ENCODE results near the gene CDT1.

GRCh38 chr16:88848557-88848956, 45.0 kb downstream of the CDT1 start:
- TF ChIP-seq, protein P1, sequence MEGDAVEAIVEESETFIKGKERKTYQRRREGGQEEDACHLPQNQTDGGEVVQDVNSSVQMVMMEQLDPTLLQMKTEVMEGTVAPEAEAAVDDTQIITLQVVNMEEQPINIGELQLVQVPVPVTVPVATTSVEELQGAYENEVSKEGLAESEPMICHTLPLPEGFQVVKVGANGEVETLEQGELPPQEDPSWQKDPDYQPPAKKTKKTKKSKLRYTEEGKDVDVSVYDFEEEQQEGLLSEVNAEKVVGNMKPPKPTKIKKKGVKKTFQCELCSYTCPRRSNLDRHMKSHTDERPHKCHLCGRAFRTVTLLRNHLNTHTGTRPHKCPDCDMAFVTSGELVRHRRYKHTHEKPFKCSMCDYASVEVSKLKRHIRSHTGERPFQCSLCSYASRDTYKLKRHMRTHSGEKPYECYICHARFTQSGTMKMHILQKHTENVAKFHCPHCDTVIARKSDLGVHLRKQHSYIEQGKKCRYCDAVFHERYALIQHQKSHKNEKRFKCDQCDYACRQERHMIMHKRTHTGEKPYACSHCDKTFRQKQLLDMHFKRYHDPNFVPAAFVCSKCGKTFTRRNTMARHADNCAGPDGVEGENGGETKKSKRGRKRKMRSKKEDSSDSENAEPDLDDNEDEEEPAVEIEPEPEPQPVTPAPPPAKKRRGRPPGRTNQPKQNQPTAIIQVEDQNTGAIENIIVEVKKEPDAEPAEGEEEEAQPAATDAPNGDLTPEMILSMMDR (IDR thresholded peaks at IDR 0.05 in 2 of 3, conservative IDR thresholded peaks at IDR 0.05 in 1 of 3; ENCODE audit: borderline replicate concordance in 1 of 3, insufficient read depth in 1 of 3, low read depth in 2 of 3, low read length in 2 of 3) = no peak
- TF ChIP-seq SP1 (IDR thresholded peaks at IDR 0.05; ENCODE audit: low read depth) (no peak), EZH2phosphoT487 (IDR thresholded peaks at IDR 0.05; ENCODE audit: borderline replicate concordance) (no peak), CEBPB (IDR thresholded peaks at IDR 0.05; ENCODE audit: low read depth) (no peak), EZH2 (IDR thresholded peaks at IDR 0.05) (no peak), POLR2A (IDR thresholded peaks at IDR 0.05; ENCODE audit: borderline replicate concordance, extremely low read depth, insufficient read depth, insufficient read length) (no peak), MAX (IDR thresholded peaks at IDR 0.05) (no peak), SIN3A (IDR thresholded peaks at IDR 0.05; ENCODE audit: low read depth) (no peak), ZNF274 (IDR thresholded peaks at IDR 0.05; ENCODE audit: low read depth, low read length) (no peak), JUND (IDR thresholded peaks at IDR 0.05) (no peak), ZBTB33 (IDR thresholded peaks at IDR 0.05; ENCODE audit: extremely low read depth, insufficient replicate concordance, low read length) (no peak), REST (IDR thresholded peaks at IDR 0.05; ENCODE audit: low read depth) (no peak)
